Liver (tissue), 9 donors: ENCODE data around the gene SORCS2. TPM values are rescaled to one million over a fixed set of nuclear protein-coding genes. Genes with fewer than 3 reads are reported as not detected.

ENCODE experiments used
- DNase-seq: peaks from one replicate; pipeline ENCODE4 v3.0.0-alpha.2; 2017; ENCODE audit warnings: low spot score
- H3K27ac ChIP-seq, 2 donors: one replicate each; pipeline ENCODE4 v1.7.0; 2013; ENCODE audit warnings: inconsistent platforms in 2 of 2, low read length in 2 of 2, control low read depth in 1 of 2, low read depth in 1 of 2, mild to moderate bottlenecking in 1 of 2
- H3K27me3 ChIP-seq, 4 donors: one replicate each; pipeline versions ENCODE4 v1.6.1 to v1.7.0; 2013; ENCODE audit warnings: low read length in 3 of 4, inconsistent platforms in 1 of 4, mild to moderate bottlenecking in 1 of 4, moderate library complexity in 1 of 4; ENCODE audit not compliant: control insufficient read depth in 4 of 4, insufficient read depth in 4 of 4
- H3K36me3 ChIP-seq, 4 donors: one replicate each; pipeline versions ENCODE4 v1.6.1 to v1.7.0; 2013; ENCODE audit warnings: low read length in 3 of 4, mild to moderate bottlenecking in 3 of 4, low read depth in 1 of 4, moderate library complexity in 1 of 4; ENCODE audit not compliant: control insufficient read depth in 4 of 4, insufficient read depth in 3 of 4
- H3K4me1 ChIP-seq, 4 donors: one replicate each; pipeline versions ENCODE4 v1.6.1 to v1.7.0; 2013; ENCODE audit warnings: low read length in 3 of 4, mild to moderate bottlenecking in 3 of 4, moderate library complexity in 1 of 4; ENCODE audit not compliant: control insufficient read depth in 4 of 4, insufficient read depth in 4 of 4
- H3K4me3 ChIP-seq, 3 donors: one replicate each; pipeline versions ENCODE4 v1.6.1 to v1.7.0; 2013; ENCODE audit warnings: low read length in 3 of 3, control low read depth in 1 of 3, low read depth in 1 of 3, mild to moderate bottlenecking in 1 of 3
- H3K9ac ChIP-seq, 2 donors: one replicate each; pipeline ENCODE4 v1.7.0; 2013; ENCODE audit warnings: low read length in 2 of 2, mild to moderate bottlenecking in 2 of 2, moderate library complexity in 2 of 2, control low read depth in 1 of 2, low read depth in 1 of 2
- H3K9me3 ChIP-seq, 4 donors: one replicate each; pipeline versions ENCODE4 v1.6.1 to v1.7.0; 2013; ENCODE audit warnings: low read length in 3 of 4; ENCODE audit not compliant: control insufficient read depth in 4 of 4
- EGR1 ChIP-seq, 2 donors: IDR thresholded peaks; 2 replicates each; pipeline ENCODE4 v1.6.1; 2016 to 2018; ENCODE audit warnings: antibody characterized with exemption in 2 of 2, low read depth in 2 of 2
- FOXA1 ChIP-seq: IDR thresholded peaks from 2 replicates; pipeline ENCODE4 v1.6.1; 2016; ENCODE audit warnings: antibody characterized with exemption
- FOXA2 ChIP-seq: IDR thresholded peaks from 2 replicates; pipeline ENCODE4 v1.6.1; 2016; ENCODE audit warnings: antibody characterized with exemption
- GABPA ChIP-seq, 2 donors: IDR thresholded peaks in 1 of 2; conservative IDR thresholded peaks in 1 of 2; 2 replicates each; pipeline ENCODE4 v1.6.1; 2016; ENCODE audit warnings: antibody characterized with exemption in 2 of 2, mild to moderate bottlenecking in 1 of 2, moderate library complexity in 1 of 2
- HNF4A ChIP-seq, 2 donors: conservative IDR thresholded peaks; 2 replicates each; pipeline ENCODE4 v1.6.1; 2016; ENCODE audit warnings: antibody characterized with exemption in 2 of 2, mild to moderate bottlenecking in 2 of 2
- HNF4G ChIP-seq: IDR thresholded peaks from 2 replicates; pipeline ENCODE4 v1.6.1; 2016; ENCODE audit warnings: antibody characterized with exemption
- JUND ChIP-seq, 2 donors: IDR thresholded peaks; 2 replicates each; pipeline ENCODE4 v1.6.1; 2016; ENCODE audit warnings: antibody characterized with exemption in 2 of 2
- NR2F2 ChIP-seq: IDR thresholded peaks from 2 replicates; pipeline ENCODE4 v1.6.1; 2016; ENCODE audit warnings: antibody characterized with exemption
- RAD21 ChIP-seq, 2 donors: IDR thresholded peaks; 2 replicates each; pipeline ENCODE4 v1.6.1; 2016; ENCODE audit warnings: antibody characterized with exemption in 2 of 2, mild to moderate bottlenecking in 2 of 2
- RXRA ChIP-seq, 2 donors: IDR thresholded peaks; 2 replicates each; pipeline ENCODE4 v1.6.1; 2017 to 2018; ENCODE audit warnings: antibody characterized with exemption in 2 of 2, mild to moderate bottlenecking in 1 of 2
- SP1 ChIP-seq: IDR thresholded peaks from 2 replicates; pipeline ENCODE4 v1.6.1; 2018; ENCODE audit warnings: antibody characterized with exemption, mild to moderate bottlenecking
- TAF1 ChIP-seq: conservative IDR thresholded peaks from 2 replicates; pipeline ENCODE4 v1.6.1; 2016; ENCODE audit warnings: antibody characterized with exemption, mild to moderate bottlenecking
- YY1 ChIP-seq: IDR thresholded peaks from 2 replicates; pipeline ENCODE4 v1.6.1; 2016; ENCODE audit warnings: antibody characterized with exemption, mild to moderate bottlenecking
- WGBS: extraction: QIAGEN DNeasy Blood & Tissue Kit; methylation state at CpG from one replicate; pipeline ENCODE4 v1.1.7; 2013; 5-methylcytosine and 5-hydroxymethylcytosine counted together
- polyA plus RNA-seq, 2 donors: library from polyadenylated mRNA; stranded (reverse) in 1 of 2; unstranded in 1 of 2; fragments of 200-250 nt in 1 of 2; fragments of >200 nt in 1 of 2; fragmentation: Nextera tagmentation in 1 of 2; extraction: Ambion mirVana in 1 of 2; gene quantifications; one replicate each; pipeline versions ENCODE4 v1.2.1 to v1.2.3, GENCODE V29; 2013 to 2015
- total RNA-seq, 2 donors: library from RNA; depleted of rRNA; stranded (reverse); fragments of >200 nt; gene quantifications; one replicate each; pipeline ENCODE4 v1.2.3, GENCODE V29; 2014
- TF ChIP-seq, protein P1 (sequence below): IDR thresholded peaks from 2 replicates; pipeline ENCODE4 v1.6.1; 2016; ENCODE audit warnings: antibody characterized with exemption
- TF ChIP-seq, protein P2 (sequence below): IDR thresholded peaks from 2 replicates; pipeline ENCODE4 v1.6.1; 2016; ENCODE audit warnings: antibody characterized with exemption
- TF ChIP-seq, protein P3 (sequence below): fragments of 150-350 bp; IDR thresholded peaks from 2 replicates; pipeline ENCODE4 v1.5.1; 2017; ENCODE audit warnings: improper control_type of control experiment, low read depth, low read length; ENCODE audit not compliant: missing input control
- TF ChIP-seq, protein P4 (sequence below): IDR thresholded peaks from 2 replicates; pipeline ENCODE4 v1.6.1; 2016; ENCODE audit warnings: antibody characterized with exemption, mild to moderate bottlenecking
- TF ChIP-seq, protein P5 (sequence below): IDR thresholded peaks from 2 replicates; pipeline ENCODE4 v1.6.1; 2016; ENCODE audit warnings: antibody characterized with exemption
- donor health status: healthy.
- donor health status: healthy.
- donor health status: healthy.
- donor health status: healthy.
- donor health status: healthy.

The SORCS2 gene
- total and polyA plus RNA-seq, 4 donors: 0.10 to 1.4 (median 0.92) TPM

DNA sequence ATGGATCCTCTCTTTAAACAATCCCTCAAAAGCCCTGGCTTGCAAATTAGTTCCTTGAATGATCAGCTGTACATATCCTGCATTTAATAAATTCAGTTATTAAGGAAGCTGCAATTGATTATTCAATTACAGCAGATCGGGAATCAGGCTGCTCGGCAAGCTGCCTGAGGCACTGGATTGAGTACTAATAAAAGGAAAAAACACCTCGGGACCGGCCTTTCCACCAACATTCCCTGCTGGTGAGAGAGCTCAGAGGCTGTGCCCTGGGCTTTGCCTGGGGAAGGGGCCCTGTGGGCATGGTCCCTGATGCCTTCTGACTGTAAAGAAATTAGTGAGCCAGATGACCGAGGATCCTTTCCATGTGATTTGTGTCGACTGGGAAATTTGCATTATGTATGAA, 69.2 kb downstream of the SORCS2 start:
- no peaks in the 10 kb centered on the region for H3K27me3 ChIP-seq
- H3K9me3 ChIP-seq: no peaks in the 10 kb centered on the region
- no peaks in the 10 kb centered on the region for H3K36me3 ChIP-seq
- TF ChIP-seq HNF4A (conservative IDR thresholded peaks at IDR 0.05) (no peak), SP1 (no peak), TAF1 (no peak), RAD21 (IDR thresholded peaks at IDR 0.05) (no peak), FOXA1 (no peak), NR2F2 (no peak), FOXA2 (no peak), JUND (IDR thresholded peaks at IDR 0.05) (no peak), YY1 (no peak)
- TF ChIP-seq, protein P1, sequence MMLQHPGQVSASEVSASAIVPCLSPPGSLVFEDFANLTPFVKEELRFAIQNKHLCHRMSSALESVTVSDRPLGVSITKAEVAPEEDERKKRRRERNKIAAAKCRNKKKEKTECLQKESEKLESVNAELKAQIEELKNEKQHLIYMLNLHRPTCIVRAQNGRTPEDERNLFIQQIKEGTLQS: no peak
- TF ChIP-seq, protein P2, sequence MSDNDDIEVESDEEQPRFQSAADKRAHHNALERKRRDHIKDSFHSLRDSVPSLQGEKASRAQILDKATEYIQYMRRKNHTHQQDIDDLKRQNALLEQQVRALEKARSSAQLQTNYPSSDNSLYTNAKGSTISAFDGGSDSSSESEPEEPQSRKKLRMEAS: no peak
- TF ChIP-seq, protein P3, sequence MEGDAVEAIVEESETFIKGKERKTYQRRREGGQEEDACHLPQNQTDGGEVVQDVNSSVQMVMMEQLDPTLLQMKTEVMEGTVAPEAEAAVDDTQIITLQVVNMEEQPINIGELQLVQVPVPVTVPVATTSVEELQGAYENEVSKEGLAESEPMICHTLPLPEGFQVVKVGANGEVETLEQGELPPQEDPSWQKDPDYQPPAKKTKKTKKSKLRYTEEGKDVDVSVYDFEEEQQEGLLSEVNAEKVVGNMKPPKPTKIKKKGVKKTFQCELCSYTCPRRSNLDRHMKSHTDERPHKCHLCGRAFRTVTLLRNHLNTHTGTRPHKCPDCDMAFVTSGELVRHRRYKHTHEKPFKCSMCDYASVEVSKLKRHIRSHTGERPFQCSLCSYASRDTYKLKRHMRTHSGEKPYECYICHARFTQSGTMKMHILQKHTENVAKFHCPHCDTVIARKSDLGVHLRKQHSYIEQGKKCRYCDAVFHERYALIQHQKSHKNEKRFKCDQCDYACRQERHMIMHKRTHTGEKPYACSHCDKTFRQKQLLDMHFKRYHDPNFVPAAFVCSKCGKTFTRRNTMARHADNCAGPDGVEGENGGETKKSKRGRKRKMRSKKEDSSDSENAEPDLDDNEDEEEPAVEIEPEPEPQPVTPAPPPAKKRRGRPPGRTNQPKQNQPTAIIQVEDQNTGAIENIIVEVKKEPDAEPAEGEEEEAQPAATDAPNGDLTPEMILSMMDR: no peak
- TF ChIP-seq, protein P4, sequence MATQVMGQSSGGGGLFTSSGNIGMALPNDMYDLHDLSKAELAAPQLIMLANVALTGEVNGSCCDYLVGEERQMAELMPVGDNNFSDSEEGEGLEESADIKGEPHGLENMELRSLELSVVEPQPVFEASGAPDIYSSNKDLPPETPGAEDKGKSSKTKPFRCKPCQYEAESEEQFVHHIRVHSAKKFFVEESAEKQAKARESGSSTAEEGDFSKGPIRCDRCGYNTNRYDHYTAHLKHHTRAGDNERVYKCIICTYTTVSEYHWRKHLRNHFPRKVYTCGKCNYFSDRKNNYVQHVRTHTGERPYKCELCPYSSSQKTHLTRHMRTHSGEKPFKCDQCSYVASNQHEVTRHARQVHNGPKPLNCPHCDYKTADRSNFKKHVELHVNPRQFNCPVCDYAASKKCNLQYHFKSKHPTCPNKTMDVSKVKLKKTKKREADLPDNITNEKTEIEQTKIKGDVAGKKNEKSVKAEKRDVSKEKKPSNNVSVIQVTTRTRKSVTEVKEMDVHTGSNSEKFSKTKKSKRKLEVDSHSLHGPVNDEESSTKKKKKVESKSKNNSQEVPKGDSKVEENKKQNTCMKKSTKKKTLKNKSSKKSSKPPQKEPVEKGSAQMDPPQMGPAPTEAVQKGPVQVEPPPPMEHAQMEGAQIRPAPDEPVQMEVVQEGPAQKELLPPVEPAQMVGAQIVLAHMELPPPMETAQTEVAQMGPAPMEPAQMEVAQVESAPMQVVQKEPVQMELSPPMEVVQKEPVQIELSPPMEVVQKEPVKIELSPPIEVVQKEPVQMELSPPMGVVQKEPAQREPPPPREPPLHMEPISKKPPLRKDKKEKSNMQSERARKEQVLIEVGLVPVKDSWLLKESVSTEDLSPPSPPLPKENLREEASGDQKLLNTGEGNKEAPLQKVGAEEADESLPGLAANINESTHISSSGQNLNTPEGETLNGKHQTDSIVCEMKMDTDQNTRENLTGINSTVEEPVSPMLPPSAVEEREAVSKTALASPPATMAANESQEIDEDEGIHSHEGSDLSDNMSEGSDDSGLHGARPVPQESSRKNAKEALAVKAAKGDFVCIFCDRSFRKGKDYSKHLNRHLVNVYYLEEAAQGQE: no peak
- DNase-seq: no peak
- WGBS: 89% methylated on average over 6 of the region's 6 CpGs
- no peak overlapping the region for H3K27ac ChIP-seq
- no peaks in the 10 kb centered on the region for H3K4me1 ChIP-seq
- no peak overlapping the region for H3K9ac ChIP-seq
- H3K4me3 ChIP-seq: no peak overlapping the region

DNA sequence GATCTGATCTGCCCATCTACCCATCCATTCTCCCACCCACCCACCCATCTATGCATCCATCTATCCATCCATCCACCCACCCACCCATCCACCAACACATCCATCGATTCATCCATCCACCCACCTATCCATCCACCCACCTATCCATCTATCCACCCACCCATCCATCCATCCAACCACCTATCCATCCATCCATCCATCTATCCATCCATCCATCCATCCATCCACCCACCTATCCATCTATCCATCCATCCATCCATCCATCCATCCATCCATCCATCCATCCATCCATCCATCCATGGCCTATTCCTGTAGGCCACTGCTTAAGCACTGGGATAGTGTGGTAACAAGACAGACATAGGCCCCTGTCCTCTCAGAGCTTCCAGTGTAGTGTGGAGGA, 69.8 kb downstream of the SORCS2 start:
- WGBS: 83% methylated on average over 1 of the region's 1 CpG

More for the DNA sequence above, 69.8 kb downstream of the SORCS2 start:
- H3K4me1 ChIP-seq: no peaks in the 10 kb centered on the region
- H3K27me3 ChIP-seq: no peaks in the 10 kb centered on the region
- H3K27ac ChIP-seq: no peak overlapping the region
- no peak for DNase-seq
- no peak overlapping the region for H3K9ac ChIP-seq
- no peaks in the 10 kb centered on the region for H3K36me3 ChIP-seq
- TF ChIP-seq, protein P3: no peak
- TF ChIP-seq NR2F2 (no peak), EGR1 (IDR thresholded peaks at IDR 0.05; ENCODE audit: low read depth in 2 of 2) (no peak), GABPA (IDR thresholded peaks at IDR 0.05 in 1 of 2, conservative IDR thresholded peaks at IDR 0.05 in 1 of 2) (no peak), SP1 (no peak), HNF4G (no peak), FOXA2 (no peak), RXRA (IDR thresholded peaks at IDR 0.05) (no peak), HNF4A (conservative IDR thresholded peaks at IDR 0.05) (no peak), TAF1 (no peak), JUND (IDR thresholded peaks at IDR 0.05) (no peak)
- TF ChIP-seq, protein P4: no peak
- TF ChIP-seq, protein P5, sequence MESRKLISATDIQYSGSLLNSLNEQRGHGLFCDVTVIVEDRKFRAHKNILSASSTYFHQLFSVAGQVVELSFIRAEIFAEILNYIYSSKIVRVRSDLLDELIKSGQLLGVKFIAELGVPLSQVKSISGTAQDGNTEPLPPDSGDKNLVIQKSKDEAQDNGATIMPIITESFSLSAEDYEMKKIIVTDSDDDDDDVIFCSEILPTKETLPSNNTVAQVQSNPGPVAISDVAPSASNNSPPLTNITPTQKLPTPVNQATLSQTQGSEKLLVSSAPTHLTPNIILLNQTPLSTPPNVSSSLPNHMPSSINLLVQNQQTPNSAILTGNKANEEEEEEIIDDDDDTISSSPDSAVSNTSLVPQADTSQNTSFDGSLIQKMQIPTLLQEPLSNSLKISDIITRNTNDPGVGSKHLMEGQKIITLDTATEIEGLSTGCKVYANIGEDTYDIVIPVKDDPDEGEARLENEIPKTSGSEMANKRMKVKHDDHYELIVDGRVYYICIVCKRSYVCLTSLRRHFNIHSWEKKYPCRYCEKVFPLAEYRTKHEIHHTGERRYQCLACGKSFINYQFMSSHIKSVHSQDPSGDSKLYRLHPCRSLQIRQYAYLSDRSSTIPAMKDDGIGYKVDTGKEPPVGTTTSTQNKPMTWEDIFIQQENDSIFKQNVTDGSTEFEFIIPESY: no peak
- H3K4me3 ChIP-seq: no peak overlapping the region
- H3K9me3 ChIP-seq: no peaks in the 10 kb centered on the region
